Measurements from ENCODE around the gene FBXL16. TPM values are rescaled to one million over a fixed set of nuclear protein-coding genes. Genes with fewer than 3 reads are reported as not detected.
A peak's percentile ranks its signal among the peaks of the same experiment; 100 is the strongest.
"Not testable (repeated sequence)": the region's sequence is repeated elsewhere in the genome, so short reads cannot be mapped to it uniquely, and the experiment has no call there.

The FBXL16 gene
- polyA plus RNA-seq, 3 donors: 0.96 to 1.8 (median 1.1) TPM

GRCh38 chr16:694187-694862, 11.3 kb downstream of the FBXL16 start:
- no peak for DNase-seq (ENCODE audit: low read depth in 3 of 3, low spot score in 2 of 3)

- no peak for DNase-seq (ENCODE audit: low read depth in 3 of 3, low spot score in 2 of 3)
These were observed 11.8 kb downstream of the FBXL16 start for GRCh38 chr16:693766-694165.

GRCh38 chr16:693364-693763, 12.2 kb downstream of the FBXL16 start:
- no peak for DNase-seq (ENCODE audit: low read depth in 3 of 3, low spot score in 2 of 3)

GRCh38 chr16:692356-693108, 13.1 kb downstream of the FBXL16 start:
- DNase-seq (ENCODE audit: low read depth in 3 of 3, low spot score in 2 of 3): no peak

GRCh38 chr16:691242-691641, 14.4 kb downstream of the FBXL16 start:
- DNase-seq (ENCODE audit: low read depth in 3 of 3, low spot score in 2 of 3): not testable (repeated sequence)

- no peak for DNase-seq (ENCODE audit: low read depth in 3 of 3, low spot score in 2 of 3)
These were observed 16.3 kb downstream of the FBXL16 start for GRCh38 chr16:689175-689897.

- no peak for DNase-seq (ENCODE audit: low read depth in 3 of 3, low spot score in 2 of 3)
These were observed 18.1 kb downstream of the FBXL16 start for GRCh38 chr16:687499-687898.

GRCh38 chr16:686459-687260, 18.9 kb downstream of the FBXL16 start:
- no peak for DNase-seq (ENCODE audit: low read depth in 3 of 3, low spot score in 2 of 3)

- no peak for DNase-seq (ENCODE audit: low read depth in 3 of 3, low spot score in 2 of 3)
These were observed 19.6 kb downstream of the FBXL16 start for GRCh38 chr16:685967-686366.

- DNase-seq (ENCODE audit: low read depth in 3 of 3, low spot score in 2 of 3): no peak
These were observed 20.5 kb downstream of the FBXL16 start for GRCh38 chr16:684961-685696.

- DNase-seq (ENCODE audit: low read depth in 3 of 3, low spot score in 2 of 3): peak in 2 of 3 donors; percentile 78 to 88
These were observed 21.4 kb downstream of the FBXL16 start, which contains the start of gene JMJD8 for GRCh38 chr16:684071-684794. Gene JMJD8, minus strand, starts transcription at chr16:684334. Its CDS starts 15 bp downstream, at chr16:684319.

- no peak for DNase-seq (ENCODE audit: low read depth in 3 of 3, low spot score in 2 of 3)
These were observed 22.1 kb downstream of the FBXL16 start for GRCh38 chr16:683396-684070.

- no peak for DNase-seq (ENCODE audit: low read depth in 3 of 3, low spot score in 2 of 3)
These were observed 22.9 kb downstream of the FBXL16 start for GRCh38 chr16:682493-683395.

- DNase-seq (ENCODE audit: low read depth in 3 of 3, low spot score in 2 of 3): no peak
These were observed 23.7 kb downstream of the FBXL16 start for GRCh38 chr16:681746-682427.

GRCh38 chr16:680967-681745, 24.4 kb downstream of the FBXL16 start:
- no peak for DNase-seq (ENCODE audit: low read depth in 3 of 3, low spot score in 2 of 3)

GRCh38 chr16:680625-680945, 25.0 kb downstream of the FBXL16 start:
- no peak for DNase-seq (ENCODE audit: low read depth in 3 of 3, low spot score in 2 of 3)
